OCI-LY1 (cell line): ENCODE results near the gene MLXIP.

Source experiments
- H2AFZ ChIP-seq: fragments of 200-600 bp; sonication (generic), shearing (Covaris generic); 2 replicates; pipeline ENCODE4 v1.6.0; 2014; ENCODE audit warnings: antibody characterized with exemption, mild to moderate bottlenecking, low read length
- H3F3A ChIP-seq: fragments of 200-600 bp; sonication (generic), shearing (Covaris generic); 2 replicates; pipeline ENCODE4 v1.6.0; 2014; ENCODE audit warnings: mild to moderate bottlenecking, antibody characterized with exemption, low read length, moderate library complexity; ENCODE audit not compliant: insufficient read depth
- H3K27ac ChIP-seq: fragments of 200-600 bp; sonication (generic); 2 replicates; pipeline ENCODE4 v1.5.1; 2014; ENCODE audit warnings: low read length, mixed run types, mild to moderate bottlenecking, low read depth; ENCODE audit not compliant: poor library complexity, severe bottlenecking
- H3K27me3 ChIP-seq: fragments of 200-600 bp; sonication (generic); 2 replicates; pipeline ENCODE4 v1.6.0; 2014; ENCODE audit warnings: antibody characterized with exemption, mild to moderate bottlenecking, low read length, moderate library complexity; ENCODE audit not compliant: insufficient read depth
- H3K36me3 ChIP-seq: fragments of 200-600 bp; sonication (generic); 2 replicates; pipeline ENCODE4 v1.6.1; 2014; ENCODE audit warnings: mild to moderate bottlenecking, antibody characterized with exemption, low read length, moderate library complexity, mixed read lengths; ENCODE audit not compliant: insufficient read depth
- H3K4me1 ChIP-seq: fragments of 200-600 bp; sonication (generic); 2 replicates; pipeline ENCODE4 v1.5.1; 2014; ENCODE audit warnings: mild to moderate bottlenecking, low read length, moderate library complexity; ENCODE audit not compliant: insufficient read depth, severe bottlenecking
- H3K4me2 ChIP-seq: fragments of 200-600 bp; sonication (generic), shearing (Covaris generic); 2 replicates; pipeline ENCODE4 v1.6.1; 2014; ENCODE audit warnings: low read length
- H3K4me3 ChIP-seq: fragments of 200-600 bp; sonication (generic); 2 replicates; pipeline ENCODE4 v1.5.1; 2014; ENCODE audit warnings: low read length, low read depth, mild to moderate bottlenecking, mixed read lengths; ENCODE audit not compliant: poor library complexity, severe bottlenecking
- H3K79me2 ChIP-seq: fragments of 200-600 bp; shearing (Covaris generic); 2 replicates; pipeline ENCODE4 v1.6.1; 2016; ENCODE audit warnings: mixed run types, low read length, mixed read lengths; ENCODE audit not compliant: insufficient read depth
- H3K9ac ChIP-seq: fragments of 200-600 bp; sonication (generic), shearing (Covaris generic); 2 replicates; pipeline ENCODE4 v1.6.1; 2014; ENCODE audit warnings: mild to moderate bottlenecking, low read length, mixed read lengths
- H3K9me2 ChIP-seq: fragments of 200-600 bp; sonication (generic), shearing (Covaris generic); 2 replicates; pipeline ENCODE4 v1.6.1; 2014; ENCODE audit warnings: low read depth, mild to moderate bottlenecking, low read length, mixed read lengths
- H3K9me3 ChIP-seq: fragments of 200-600 bp; shearing (Covaris generic); 2 replicates; pipeline ENCODE4 v1.6.1; 2014; ENCODE audit warnings: low read length, mixed read lengths
- H4K20me1 ChIP-seq: fragments of 200-600 bp; sonication (generic), shearing (Covaris generic); 2 replicates; pipeline ENCODE4 v1.6.0; 2016; ENCODE audit warnings: mild to moderate bottlenecking, low read length; ENCODE audit not compliant: insufficient read depth
- EZH2 ChIP-seq: fragments of 200-600 bp; sonication (generic), shearing (Covaris generic); IDR thresholded peaks from 2 replicates; pipeline ENCODE4 v1.8.0; 2017; ENCODE audit warnings: borderline replicate concordance, mixed run types, mild to moderate bottlenecking, antibody characterized with exemption, low read length, moderate library complexity, mixed read lengths
- TF ChIP-seq, protein P1 (sequence below): fragments of 200-600 bp; sonication (generic), shearing (Covaris generic); IDR thresholded peaks from 2 replicates; pipeline ENCODE4 v1.5.1; 2017; ENCODE audit warnings: mild to moderate bottlenecking, antibody characterized with exemption, low read length, moderate library complexity, mixed read lengths

Gene MLXIP

DNA sequence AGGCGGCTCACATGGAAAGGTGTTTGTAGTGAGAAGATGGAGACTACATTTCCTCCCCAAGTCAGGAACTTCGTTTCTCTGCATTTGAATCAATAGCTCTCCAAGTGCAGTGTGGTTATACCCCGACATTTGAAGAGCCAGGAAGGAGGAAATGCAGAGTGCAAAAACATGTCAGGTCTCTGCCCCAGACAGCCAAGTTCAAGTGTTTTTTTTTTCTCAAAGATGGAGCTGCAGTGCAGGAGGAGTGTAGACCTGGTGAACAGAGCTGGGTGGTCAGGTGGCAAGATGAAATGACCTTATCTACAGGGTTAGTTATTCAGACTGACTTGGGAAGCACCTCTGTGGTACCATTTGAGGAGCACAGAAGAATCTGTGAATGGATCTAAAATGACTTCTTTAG, 21.3 kb downstream of the MLXIP start:
- Histone ChIP-seq H3K4me1 (peaks cover 23% of the 10 kb centered on the region), H3K9me2 (no peaks in the 10 kb centered on the region), H3K27ac (no peak overlapping the region), H3K4me2 (no peak overlapping the region), H3K79me2 (no peaks in the 10 kb centered on the region), H3K9ac (no peak overlapping the region), H2AFZ (no peak overlapping the region), H4K20me1 (no peaks in the 10 kb centered on the region), H3K9me3 (no peaks in the 10 kb centered on the region), H3F3A (peaks cover 6% of the 10 kb centered on the region; the same call in 1 of the 2 replicates), H3K4me3 (no peak overlapping the region), H3K27me3 (no peaks in the 10 kb centered on the region), H3K36me3 (no peaks in the 10 kb centered on the region)
- TF ChIP-seq, protein P1, sequence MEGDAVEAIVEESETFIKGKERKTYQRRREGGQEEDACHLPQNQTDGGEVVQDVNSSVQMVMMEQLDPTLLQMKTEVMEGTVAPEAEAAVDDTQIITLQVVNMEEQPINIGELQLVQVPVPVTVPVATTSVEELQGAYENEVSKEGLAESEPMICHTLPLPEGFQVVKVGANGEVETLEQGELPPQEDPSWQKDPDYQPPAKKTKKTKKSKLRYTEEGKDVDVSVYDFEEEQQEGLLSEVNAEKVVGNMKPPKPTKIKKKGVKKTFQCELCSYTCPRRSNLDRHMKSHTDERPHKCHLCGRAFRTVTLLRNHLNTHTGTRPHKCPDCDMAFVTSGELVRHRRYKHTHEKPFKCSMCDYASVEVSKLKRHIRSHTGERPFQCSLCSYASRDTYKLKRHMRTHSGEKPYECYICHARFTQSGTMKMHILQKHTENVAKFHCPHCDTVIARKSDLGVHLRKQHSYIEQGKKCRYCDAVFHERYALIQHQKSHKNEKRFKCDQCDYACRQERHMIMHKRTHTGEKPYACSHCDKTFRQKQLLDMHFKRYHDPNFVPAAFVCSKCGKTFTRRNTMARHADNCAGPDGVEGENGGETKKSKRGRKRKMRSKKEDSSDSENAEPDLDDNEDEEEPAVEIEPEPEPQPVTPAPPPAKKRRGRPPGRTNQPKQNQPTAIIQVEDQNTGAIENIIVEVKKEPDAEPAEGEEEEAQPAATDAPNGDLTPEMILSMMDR: no peak
- no peak for TF ChIP-seq EZH2

DNA sequence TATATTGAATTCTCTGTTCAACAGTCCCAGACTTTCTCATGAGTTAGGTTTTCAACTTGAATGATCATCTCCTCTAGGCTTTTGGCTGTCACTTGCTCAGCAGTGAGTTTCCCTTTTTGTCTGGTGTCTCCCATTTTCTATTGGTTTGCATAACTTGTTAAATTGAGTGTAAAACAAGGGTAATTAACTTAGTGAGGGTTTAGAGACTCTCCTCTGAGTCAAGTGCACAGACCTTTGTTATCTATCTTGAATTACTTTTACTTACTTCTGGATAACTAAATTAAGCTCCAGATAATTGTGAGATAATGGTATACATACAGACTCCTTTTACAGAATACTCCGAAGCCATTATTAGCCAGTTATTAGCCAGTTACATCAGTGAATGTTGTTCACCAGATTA, 22.0 kb downstream of the MLXIP start:
- Histone ChIP-seq H2AFZ (no peak overlapping the region), H3K27ac (no peak overlapping the region), H3K4me1 (peaks cover 31% of the 10 kb centered on the region), H3K9me2 (no peaks in the 10 kb centered on the region), H3K36me3 (no peaks in the 10 kb centered on the region), H3F3A (no peaks in the 10 kb centered on the region; the same call in 1 of the 2 replicates), H4K20me1 (no peaks in the 10 kb centered on the region), H3K79me2 (no peaks in the 10 kb centered on the region), H3K9me3 (no peaks in the 10 kb centered on the region), H3K4me2 (no peak overlapping the region), H3K4me3 (no peak overlapping the region), H3K27me3 (no peaks in the 10 kb centered on the region), H3K9ac (no peak overlapping the region)
- TF ChIP-seq, protein P1: no peak
- no peak for TF ChIP-seq EZH2

- TF ChIP-seq EZH2: no peak
- TF ChIP-seq, protein P1: no peak
- H3K4me1 ChIP-seq: peaks cover 34% of the 10 kb centered on the region
- H3K9me3 ChIP-seq: no peaks in the 10 kb centered on the region
- H3K36me3 ChIP-seq: no peaks in the 10 kb centered on the region
- H3F3A ChIP-seq: no peaks in the 10 kb centered on the region
- no peaks in the 10 kb centered on the region for H3K27me3 ChIP-seq
- H4K20me1 ChIP-seq: no peaks in the 10 kb centered on the region
- no peaks in the 10 kb centered on the region for H3K79me2 ChIP-seq
- H3K9me2 ChIP-seq: no peaks in the 10 kb centered on the region
- no peak overlapping the region for H3K4me3 ChIP-seq
- no peak overlapping the region for H3K4me2 ChIP-seq
- no peak overlapping the region for H2AFZ ChIP-seq
- H3K27ac ChIP-seq: no peak overlapping the region
- H3K9ac ChIP-seq: no peak overlapping the region
These were observed 23.8 kb downstream of the MLXIP start for GRCh38 chr12:122102331-122102730.
